SK-N-MC (cell line): ENCODE data around the gene COLGALT1.

ENCODE experiments used
- EZH2 ChIP-seq: fragments of 200-600 bp; sonication (generic); IDR thresholded peaks from one replicate; pipeline ENCODE4 v1.6.1; 2017; ENCODE audit warnings: antibody characterized with exemption
- POLR2AphosphoS5 ChIP-seq: IDR thresholded peaks from 2 replicates; pipeline ENCODE4 v1.6.1; 2012; ENCODE audit warnings: mild to moderate bottlenecking, low read depth, low read length, borderline replicate concordance

- TF ChIP-seq POLR2AphosphoS5 (no peak), EZH2 (no peak)
Measured at GRCh38 chr19:17601683-17602082, 46.2 kb downstream of the COLGALT1 start.
